ENCODE data around the gene CACNA1F. TPM values are rescaled to one million over a fixed set of nuclear protein-coding genes. Genes with fewer than 3 reads are reported as not detected.

The CACNA1F gene
- total and polyA plus RNA-seq, 9 of the 15 experiments (the other 6 are each of a cell fraction or from before 2014, with no cell fraction given), result under 0.01 to 0.41 (median 0.03) TPM; not detected in 3

DNA sequence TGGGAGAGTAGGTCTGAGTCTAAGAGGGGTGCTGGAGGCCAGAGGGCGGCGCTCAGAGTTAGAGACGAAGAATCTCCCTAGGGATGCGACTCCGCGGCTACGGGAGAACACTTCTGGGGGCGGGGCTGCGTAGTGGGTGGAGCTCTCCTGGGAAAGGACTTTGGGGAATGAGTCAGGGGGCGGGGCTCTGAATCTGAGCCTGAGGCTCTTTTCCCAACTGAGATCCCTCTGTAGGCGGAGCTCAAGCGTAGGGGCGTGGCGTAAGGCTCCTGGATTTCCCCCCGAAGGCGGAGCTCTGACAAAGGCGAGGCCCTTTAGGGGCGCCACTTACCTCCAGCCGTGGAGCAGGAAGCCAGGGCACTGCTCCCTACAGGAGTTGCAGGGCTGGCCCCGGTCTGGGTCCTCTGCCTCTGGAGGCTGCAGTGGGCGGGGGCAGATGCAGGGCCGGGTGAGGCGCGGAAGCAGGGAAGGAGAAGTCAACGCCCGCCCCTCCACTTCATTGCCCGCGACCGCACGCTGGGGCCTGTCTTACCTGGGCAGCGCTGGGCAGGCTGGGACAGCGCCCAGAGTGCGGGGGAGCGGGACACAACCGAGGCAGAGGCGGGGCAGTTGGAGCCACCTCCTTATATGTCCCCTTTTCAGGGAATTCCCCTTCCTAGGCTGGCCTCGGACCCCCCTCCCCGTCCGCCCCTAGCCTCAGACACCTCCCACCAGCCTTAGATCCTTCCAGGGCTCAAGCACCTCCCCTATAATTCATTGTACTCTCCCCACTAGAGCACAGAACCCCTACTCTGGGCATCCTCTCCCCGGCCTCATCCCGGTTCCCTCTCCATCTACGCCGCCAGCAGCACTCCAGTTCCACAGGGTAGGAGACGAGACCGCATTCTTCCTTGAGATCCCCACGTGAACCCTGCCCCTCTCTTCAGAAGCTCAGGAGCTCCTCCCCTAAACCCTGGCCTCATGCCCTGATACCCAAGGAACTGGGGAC, 48.6 kb downstream of the CACNA1F start (continued):
- TF ChIP-seq PHF8 (IDR thresholded peaks at IDR 0.05; ENCODE audit: borderline replicate concordance, low read length) (peak; percentile 28; the same call in 1 of the 2 replicates), JUND (IDR thresholded peaks at IDR 0.05; ENCODE audit: borderline replicate concordance, low read depth, low read length) (peak; percentile 50; the same call in 1 of the 2 replicates), JUND (tag; IDR thresholded peaks at IDR 0.05; ENCODE audit: borderline replicate concordance, low read depth, low read length) (peak; percentile 17; the same call in 1 of the 3 replicates), LCOR (CRISPR knock-in tag; IDR thresholded peaks at IDR 0.05) (0 out of 2 replicates have a peak, but pooled peaks have one; percentile 41), HNRNPLL (IDR thresholded peaks at IDR 0.05; ENCODE audit: low read depth, low read length, poor library complexity, severe bottlenecking) (peak; percentile 58), POLR2A (conservative IDR thresholded peaks at IDR 0.05) (peak; percentile 62), SP1 (CRISPR knock-in tag; IDR thresholded peaks at IDR 0.05) (peak; percentile 78), SIN3A (IDR thresholded peaks at IDR 0.05; ENCODE audit: borderline replicate concordance in 2 of 2, control insufficient read depth in 1 of 2, low read depth in 2 of 2, low read length in 2 of 2) (peak in 1 of 2 experiments; percentile 32; a peak in 1 of 4 replicates), RB1 (IDR thresholded peaks at IDR 0.05; ENCODE audit: low read depth) (0 out of 2 replicates have a peak, but pooled peaks have one; percentile 15), TCFL5 (CRISPR knock-in tag; conservative IDR thresholded peaks at IDR 0.05) (no peak), TRIM24 (IDR thresholded peaks at IDR 0.05) (no peak), POLR2G (IDR thresholded peaks at IDR 0.05; ENCODE audit: low read depth, low read length) (peak; percentile 78), RBBP5 (IDR thresholded peaks at IDR 0.05; ENCODE audit: borderline replicate concordance, insufficient read depth, low read length, poor library complexity, severe bottlenecking) (peak; percentile 29)
- TF ChIP-seq, protein P1, sequence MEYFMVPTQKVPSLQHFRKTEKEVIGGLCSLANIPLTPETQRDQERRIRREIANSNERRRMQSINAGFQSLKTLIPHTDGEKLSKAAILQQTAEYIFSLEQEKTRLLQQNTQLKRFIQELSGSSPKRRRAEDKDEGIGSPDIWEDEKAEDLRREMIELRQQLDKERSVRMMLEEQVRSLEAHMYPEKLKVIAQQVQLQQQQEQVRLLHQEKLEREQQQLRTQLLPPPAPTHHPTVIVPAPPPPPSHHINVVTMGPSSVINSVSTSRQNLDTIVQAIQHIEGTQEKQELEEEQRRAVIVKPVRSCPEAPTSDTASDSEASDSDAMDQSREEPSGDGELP (CRISPR knock-in tag; IDR thresholded peaks at IDR 0.05; ENCODE audit: borderline replicate concordance), result peak; percentile 33; the same call in 1 of the 2 replicates
- TF ChIP-seq, protein P2, sequence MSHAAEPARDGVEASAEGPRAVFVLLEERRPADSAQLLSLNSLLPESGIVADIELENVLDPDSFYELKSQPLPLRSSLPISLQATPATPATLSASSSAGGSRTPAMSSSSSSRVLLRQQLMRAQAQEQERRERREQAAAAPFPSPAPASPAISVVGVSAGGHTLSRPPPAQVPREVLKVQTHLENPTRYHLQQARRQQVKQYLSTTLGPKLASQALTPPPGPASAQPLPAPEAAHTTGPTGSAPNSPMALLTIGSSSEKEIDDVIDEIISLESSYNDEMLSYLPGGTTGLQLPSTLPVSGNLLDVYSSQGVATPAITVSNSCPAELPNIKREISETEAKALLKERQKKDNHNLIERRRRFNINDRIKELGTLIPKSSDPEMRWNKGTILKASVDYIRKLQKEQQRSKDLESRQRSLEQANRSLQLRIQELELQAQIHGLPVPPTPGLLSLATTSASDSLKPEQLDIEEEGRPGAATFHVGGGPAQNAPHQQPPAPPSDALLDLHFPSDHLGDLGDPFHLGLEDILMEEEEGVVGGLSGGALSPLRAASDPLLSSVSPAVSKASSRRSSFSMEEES (CRISPR knock-in tag; IDR thresholded peaks at IDR 0.05), result no peak
- TF ChIP-seq, protein P3, sequence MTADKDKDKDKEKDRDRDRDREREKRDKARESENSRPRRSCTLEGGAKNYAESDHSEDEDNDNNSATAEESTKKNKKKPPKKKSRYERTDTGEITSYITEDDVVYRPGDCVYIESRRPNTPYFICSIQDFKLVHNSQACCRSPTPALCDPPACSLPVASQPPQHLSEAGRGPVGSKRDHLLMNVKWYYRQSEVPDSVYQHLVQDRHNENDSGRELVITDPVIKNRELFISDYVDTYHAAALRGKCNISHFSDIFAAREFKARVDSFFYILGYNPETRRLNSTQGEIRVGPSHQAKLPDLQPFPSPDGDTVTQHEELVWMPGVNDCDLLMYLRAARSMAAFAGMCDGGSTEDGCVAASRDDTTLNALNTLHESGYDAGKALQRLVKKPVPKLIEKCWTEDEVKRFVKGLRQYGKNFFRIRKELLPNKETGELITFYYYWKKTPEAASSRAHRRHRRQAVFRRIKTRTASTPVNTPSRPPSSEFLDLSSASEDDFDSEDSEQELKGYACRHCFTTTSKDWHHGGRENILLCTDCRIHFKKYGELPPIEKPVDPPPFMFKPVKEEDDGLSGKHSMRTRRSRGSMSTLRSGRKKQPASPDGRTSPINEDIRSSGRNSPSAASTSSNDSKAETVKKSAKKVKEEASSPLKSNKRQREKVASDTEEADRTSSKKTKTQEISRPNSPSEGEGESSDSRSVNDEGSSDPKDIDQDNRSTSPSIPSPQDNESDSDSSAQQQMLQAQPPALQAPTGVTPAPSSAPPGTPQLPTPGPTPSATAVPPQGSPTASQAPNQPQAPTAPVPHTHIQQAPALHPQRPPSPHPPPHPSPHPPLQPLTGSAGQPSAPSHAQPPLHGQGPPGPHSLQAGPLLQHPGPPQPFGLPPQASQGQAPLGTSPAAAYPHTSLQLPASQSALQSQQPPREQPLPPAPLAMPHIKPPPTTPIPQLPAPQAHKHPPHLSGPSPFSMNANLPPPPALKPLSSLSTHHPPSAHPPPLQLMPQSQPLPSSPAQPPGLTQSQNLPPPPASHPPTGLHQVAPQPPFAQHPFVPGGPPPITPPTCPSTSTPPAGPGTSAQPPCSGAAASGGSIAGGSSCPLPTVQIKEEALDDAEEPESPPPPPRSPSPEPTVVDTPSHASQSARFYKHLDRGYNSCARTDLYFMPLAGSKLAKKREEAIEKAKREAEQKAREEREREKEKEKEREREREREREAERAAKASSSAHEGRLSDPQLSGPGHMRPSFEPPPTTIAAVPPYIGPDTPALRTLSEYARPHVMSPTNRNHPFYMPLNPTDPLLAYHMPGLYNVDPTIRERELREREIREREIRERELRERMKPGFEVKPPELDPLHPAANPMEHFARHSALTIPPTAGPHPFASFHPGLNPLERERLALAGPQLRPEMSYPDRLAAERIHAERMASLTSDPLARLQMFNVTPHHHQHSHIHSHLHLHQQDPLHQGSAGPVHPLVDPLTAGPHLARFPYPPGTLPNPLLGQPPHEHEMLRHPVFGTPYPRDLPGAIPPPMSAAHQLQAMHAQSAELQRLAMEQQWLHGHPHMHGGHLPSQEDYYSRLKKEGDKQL (CRISPR knock-in tag; IDR thresholded peaks at IDR 0.05; ENCODE audit: borderline replicate concordance), result no peak
